Fibroblast of skin of right quadriceps (primary cell): Measurements from ENCODE around the gene XIRP2.

Source experiments
- DNase-seq: peaks from one replicate; pipeline ENCODE4 v3.0.0-alpha.2; 2013

XIRP2 gene, protein sequence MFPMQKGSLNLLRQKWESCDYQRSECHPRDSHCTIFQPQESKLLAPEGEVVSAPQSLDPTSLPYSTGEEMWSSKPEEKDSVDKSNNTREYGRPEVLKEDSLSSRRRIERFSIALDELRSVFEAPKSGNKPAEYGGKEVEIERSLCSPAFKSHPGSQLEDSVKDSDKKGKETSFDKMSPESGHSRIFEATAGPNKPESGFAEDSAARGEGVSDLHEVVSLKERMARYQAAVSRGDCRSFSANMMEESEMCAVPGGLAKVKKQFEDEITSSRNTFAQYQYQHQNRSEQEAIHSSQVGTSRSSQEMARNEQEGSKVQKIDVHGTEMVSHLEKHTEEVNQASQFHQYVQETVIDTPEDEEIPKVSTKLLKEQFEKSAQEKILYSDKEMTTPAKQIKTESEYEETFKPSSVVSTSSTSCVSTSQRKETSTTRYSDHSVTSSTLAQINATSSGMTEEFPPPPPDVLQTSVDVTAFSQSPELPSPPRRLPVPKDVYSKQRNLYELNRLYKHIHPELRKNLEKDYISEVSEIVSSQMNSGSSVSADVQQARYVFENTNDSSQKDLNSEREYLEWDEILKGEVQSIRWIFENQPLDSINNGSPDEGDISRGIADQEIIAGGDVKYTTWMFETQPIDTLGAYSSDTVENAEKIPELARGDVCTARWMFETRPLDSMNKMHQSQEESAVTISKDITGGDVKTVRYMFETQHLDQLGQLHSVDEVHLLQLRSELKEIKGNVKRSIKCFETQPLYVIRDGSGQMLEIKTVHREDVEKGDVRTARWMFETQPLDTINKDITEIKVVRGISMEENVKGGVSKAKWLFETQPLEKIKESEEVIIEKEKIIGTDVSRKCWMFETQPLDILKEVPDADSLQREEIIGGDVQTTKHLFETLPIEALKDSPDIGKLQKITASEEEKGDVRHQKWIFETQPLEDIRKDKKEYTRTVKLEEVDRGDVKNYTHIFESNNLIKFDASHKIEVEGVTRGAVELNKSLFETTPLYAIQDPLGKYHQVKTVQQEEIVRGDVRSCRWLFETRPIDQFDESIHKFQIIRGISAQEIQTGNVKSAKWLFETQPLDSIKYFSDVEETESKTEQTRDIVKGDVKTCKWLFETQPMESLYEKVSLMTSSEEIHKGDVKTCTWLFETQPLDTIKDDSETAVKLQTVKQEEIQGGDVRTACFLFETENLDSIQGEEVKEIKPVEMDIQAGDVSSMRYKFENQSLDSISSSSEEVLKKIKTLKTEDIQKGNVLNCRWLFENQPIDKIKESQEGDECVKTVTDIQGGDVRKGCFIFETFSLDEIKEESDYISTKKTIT (N-terminal part only)

DNA sequence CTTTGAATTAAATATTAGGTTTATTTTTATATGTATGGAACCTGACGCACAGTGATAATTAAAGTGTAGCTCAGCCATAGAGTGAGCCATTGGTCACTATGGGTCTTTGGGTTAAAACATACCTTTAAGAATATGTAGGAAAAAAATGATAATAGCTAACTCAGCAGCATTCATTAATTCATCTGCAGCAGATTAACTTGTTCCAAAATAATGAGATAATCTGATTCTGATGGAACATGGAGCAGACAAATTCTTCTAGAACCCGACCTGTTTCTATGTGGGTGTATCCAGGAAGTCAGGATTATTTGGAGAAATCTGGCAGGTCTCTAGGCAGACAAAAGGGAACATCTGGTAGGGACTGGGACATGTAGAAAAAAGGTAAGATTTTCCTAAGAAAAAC, at the start of gene XIRP2:
TSS of gene XIRP2 (plus strand) at position 301 of the 400 bp plus-strand sequence. CDS start 15,003 bp downstream, outside the sequence.
- DNase-seq: no peak

DNA sequence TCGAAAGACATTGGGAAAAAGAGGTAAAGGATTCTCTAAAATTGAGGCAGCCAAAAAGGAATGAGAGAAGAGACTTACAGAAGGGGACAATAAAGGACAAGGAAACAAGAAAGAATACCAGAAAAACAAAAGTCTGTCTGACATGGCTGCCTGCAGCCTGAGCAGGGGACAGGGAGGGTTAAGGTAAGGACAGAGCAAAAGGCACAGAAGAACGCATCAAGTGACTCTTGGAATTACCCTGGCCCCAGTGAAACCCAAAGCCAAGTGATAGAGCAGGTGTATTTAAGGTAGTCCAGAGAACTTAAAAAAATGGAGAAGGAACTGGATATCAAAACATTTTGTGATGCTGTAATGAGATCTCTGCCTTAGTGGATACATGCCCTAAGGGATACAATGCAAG, 47.1 kb upstream of the XIRP2 start:
- no peak for DNase-seq

DNA sequence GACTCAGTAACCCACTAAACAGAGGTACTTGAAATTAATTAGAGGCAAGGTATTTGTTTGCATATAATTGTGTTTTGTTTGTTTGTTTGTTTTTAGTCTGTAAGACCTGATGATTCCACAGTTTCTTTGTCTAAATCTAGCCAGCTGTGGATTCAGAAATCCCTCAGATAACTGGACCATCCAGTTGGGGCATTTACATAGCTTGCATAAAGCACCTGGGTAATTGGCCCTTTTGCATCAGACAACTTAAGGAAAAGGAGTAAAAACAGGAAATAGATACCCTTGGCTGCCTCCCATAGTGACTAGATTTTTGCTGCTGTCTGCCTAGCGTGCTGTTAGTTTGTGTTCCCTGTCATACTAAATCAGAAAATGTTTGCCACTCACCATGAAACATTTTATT, 46.6 kb upstream of the XIRP2 start:
- DNase-seq: no peak

DNA sequence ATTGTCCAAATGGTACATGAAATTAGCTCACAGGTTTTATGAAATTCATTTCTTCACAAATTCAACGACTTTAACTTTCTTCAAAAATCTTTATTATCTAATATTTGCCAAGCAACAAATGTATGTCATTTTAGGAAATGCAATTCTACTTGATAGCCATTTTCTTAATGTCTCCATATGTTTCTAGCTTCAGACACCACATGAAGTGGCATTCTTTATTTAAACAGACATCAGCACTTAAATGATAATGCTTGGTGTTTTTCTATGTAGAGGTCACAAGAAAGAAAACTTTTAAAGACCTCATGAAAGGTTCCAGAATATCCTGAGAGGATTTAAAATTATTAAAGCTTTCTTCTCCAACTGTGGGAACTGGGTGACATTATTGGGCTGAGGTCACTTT, 44.2 kb upstream of the XIRP2 start:
- no peak for DNase-seq

DNA sequence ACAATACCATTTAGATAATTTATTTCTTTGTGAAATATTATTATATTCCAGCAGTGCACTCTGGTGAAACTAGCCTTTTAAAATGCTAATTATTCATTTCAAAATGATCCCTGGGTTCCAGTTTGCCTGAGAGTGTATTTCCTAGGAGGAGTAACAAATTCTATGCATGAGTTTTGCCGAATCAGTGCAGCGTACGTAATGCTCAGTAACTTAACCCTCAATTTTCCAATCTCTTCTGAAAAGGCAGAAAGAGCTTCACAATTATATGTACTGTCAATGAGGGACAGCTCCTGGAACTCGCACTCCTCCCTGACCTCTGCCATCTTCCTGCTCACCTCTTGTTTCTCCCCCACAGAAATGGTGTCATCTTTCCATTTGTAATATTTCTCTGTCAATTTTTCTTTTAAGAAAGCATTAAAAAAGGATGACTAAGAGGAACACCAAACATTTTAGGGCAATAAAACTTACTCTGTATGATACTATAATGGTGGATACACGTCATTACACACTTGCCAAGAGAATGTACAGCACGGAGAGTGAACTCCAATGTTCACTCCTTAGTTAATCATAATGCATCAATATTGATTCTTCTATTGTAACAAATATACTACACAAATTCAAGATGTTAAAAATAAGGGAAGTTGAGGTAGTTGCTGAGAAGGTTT, 25.7 kb upstream of the XIRP2 start:
- no peak for DNase-seq

DNA sequence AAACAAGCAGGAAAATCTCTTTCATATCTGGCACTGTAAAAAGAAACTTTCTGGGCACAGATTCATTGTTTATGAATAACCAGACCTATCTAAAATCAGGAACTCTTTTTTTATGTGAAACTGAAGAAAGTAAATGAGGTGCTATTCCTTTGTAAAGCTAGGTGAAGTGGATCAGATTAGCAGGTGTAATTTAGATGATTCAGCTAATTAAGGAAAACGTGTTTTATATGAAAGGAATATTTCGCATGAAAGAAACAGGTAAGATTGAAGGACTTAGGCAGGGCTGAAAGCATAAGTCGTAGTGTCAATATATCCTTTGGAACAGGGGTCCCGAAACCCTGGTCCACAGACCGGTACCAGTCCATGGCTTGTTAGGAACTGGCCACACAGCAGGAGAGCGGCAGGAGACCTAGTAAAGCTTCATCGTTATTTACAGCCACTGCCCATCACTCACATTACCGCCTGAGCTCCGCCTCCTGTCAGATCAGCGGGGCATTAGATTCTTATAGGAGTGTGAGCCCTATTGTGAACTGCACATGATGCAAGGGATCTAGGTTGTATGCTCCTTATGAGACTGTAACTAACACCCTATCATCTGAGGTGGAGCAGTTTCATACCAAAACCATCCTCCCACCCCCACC, 20.3 kb upstream of the XIRP2 start:
- DNase-seq: no peak

DNA sequence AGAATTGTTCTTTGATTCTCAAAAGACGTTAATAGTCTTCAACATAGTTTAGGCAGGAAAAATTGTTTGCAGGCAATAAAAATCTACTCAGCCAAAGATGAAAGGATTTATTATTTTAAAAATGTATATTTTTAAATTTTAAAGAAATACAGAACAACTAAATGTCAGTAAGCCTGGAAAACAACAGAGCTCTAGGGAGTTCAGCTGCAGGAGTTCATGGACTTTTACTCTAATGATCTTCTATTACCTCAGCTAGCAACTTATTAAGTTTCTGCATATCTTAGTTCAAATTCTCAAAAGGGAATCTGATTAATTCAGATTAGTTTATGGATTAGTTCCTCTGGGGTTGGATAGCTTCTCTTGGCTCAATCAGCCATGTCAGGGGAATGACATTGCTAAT, 17.9 kb upstream of the XIRP2 start:
- DNase-seq: no peak

DNA sequence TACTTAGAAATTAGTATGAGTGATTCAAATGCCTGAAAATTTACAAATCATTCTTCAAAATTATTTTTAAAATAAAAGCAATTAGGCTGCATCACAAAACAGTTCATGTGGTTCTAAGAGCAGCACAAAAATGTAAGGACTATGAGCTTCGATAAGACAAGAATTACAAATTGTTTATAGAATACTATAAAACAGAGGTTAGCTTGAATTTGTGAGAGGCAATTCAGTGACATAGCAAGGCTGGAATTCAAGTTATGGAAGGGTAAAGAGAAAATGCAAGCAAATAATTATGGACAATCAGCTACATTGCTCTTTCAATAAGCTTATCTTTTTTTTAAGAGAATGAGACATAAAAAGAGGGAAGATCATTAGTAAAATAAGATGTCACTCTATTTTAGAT, 7.1 kb upstream of the XIRP2 start:
- DNase-seq: no peak

DNA sequence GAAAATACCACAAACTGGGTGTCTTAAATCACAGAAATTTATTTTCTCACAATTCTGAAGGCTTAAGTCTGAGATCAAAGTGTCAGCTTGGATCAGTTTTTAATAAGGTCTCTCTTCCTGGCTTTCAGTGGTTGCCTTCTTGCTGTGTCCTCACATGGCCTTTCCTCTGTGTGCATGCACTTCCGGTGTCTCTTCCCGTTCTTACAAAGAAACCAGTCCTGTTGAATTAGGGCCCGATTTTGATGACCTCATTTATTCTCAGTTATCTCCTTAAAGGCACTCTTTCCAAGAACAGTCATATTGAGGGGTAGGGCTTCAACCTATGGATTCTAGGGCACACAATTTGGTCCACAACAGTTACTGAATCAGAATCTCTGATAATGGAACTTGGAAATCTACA, 5.4 kb upstream of the XIRP2 start:
- DNase-seq: no peak

DNA sequence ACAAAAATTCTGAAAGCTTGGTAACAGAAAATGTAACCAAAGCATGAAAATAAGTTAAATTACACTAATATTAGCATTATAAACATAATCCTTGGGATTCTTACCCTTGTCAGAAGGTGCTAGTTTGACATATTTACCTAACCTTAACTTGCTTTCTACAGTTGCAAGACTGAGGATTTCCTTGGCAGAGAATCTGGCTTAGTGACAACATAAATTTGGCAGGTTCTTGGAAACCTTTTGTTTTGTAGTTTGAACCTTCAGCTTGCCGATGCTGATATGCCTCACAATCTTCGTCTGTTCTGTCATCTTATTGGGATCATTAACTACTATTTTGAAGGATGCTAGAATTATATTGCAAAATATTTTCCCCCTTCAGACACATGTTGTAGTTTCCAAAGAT, 3.4 kb downstream of the XIRP2 start:
- DNase-seq: no peak

DNA sequence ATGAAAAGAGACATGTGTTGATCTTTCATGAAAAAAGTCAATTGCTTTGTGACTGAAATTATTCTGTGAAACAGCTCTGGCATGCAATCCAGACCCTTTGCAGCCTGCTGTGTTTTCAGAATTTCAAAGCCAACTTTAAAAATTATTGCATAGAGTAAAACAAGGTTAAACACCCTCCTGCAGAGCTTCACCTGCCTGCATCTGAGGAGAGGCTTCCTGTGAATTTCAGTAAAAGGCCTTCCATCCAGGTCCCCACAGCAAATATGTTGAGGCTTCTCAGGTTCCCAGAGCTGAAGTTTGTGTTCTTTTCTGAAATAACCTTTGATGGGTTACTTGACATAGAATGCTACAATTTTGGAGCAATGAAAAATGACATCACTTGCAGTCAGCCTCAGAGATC, 4.1 kb downstream of the XIRP2 start:
- DNase-seq: no peak

DNA sequence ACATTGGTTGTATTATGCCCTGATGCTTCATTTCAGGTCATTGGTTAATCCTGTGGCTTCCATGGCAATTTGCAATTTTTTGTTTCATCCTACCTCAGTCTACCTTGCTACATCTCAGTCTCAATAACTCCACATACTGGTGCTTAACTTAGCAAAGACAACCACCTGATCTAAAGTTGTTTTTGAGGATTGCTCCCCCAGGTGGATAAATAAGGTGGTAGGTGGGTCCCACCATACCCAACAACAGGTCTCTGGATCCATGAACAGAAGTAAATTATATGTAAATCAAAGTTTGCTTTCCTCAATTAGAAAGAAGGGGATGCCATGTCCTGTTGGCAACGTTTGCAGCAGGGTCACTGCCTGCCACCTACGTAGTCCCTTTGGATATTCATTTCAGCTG, 7.0 kb downstream of the XIRP2 start:
- DNase-seq: no peak

DNA sequence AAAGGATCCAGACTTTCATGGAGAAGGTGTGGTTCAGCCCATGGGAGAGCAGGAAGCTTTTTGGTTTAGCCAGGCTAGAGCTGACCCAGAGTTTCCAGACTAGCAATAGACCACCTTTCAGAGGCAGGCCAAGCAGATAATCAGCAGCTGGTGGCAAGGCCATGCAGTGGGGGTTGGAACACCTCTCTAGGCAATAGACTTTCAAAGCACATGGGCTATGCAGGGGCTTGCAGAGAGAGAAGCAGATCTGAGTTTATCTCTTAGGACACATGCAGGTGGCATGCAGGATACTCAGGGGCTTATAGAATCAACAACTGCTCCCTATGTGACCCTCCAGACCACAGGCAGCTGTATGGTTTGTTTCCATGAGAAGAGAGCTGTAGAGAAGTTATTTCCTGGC, 9.4 kb downstream of the XIRP2 start:
- no peak for DNase-seq

DNA sequence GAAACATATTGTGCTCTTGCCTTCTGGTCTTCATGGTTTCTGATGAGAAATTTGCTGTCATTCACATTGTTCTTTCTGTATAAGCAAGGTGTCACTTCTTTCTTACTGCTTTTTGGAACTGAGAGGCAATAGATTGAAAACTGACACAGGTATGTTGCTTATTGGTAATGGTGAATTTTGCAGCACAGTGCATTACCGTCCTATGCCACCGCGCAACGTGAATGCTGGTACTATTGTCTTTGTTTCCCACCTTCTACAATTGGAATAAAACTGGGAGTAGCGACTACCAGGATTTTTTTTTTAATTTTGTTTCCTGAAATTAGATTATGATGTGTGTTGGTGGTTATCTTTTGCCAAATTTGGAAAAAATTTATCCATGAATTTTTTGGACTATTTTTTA, 11.4 kb downstream of the XIRP2 start:
- no peak for DNase-seq

DNA sequence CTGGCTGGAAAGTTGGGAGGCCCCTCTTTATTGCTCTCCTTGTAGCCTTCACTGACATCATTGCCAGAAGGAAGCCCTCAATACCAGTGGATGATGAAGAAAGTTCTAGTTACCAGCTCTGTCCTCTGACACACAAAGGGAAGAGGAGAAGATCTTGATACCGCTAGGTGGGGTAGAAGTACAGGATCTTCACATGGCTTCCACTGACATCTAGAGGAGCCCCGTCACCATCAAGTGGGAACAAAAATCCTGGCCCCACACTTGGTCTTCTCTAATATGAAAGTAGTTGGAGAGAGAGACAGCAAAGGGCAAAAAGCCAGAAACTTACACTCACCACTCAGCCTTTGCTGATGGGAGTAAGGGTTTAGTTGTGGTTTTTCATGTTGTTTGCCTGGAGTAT, 12.4 kb downstream of the XIRP2 start:
- DNase-seq: no peak

DNA sequence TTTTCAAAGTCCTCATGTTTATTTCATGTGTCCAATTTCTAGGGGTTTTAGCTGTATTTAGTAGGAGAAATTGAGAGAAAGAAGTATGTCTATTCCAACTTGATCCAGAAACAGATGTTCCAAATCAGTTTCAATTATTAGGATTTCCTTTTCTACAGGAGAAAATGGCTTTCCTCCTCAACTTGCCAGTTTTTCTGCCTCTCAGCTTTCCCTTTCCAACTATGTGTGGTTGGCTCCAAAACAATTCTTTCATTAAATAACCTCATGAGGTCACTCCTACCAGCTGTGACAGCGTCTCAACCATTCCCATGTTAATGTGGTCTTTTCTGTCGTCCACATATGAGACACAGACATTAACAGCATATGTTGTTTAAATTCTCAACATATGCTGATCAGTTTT, 13.1 kb downstream of the XIRP2 start:
- no peak for DNase-seq

DNA sequence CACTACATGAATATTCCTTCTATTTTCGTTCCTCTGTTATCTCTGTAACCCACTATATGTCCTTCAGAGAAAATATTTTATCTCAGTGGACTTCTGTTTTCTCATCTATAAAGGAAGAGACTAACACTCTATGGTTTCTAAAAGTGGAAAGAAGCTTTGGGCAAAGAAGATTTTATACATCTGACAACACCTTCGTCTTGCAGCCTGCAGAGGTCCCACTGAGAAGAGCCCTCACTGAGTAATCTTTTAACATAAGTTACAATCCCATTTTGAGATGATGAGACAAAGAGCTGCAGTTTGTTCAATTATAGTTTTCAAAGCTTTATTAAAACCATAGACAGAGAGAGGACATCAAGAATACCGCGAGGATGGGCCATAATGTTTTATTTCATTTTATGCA, 28.7 kb downstream of the XIRP2 start:
- no peak for DNase-seq

DNA sequence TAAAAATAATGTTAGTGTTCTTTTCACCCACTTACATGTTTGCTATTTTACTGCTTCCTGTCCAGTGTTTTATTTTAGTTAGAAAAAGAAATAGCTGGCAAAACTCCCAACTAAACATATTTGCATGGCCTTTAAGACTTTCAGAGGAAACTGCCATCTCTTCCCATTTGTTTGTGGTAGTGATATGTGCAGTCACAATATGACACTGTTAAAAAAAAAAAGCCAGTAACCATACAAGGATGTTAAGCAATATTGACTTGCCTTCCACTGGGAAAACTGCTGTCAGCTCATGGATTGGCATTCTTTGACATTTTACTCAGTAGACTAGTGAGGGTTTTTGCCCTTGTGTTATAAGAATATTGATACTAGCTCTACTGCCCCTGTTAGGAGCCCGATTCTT, 29.1 kb downstream of the XIRP2 start:
- no peak for DNase-seq

DNA sequence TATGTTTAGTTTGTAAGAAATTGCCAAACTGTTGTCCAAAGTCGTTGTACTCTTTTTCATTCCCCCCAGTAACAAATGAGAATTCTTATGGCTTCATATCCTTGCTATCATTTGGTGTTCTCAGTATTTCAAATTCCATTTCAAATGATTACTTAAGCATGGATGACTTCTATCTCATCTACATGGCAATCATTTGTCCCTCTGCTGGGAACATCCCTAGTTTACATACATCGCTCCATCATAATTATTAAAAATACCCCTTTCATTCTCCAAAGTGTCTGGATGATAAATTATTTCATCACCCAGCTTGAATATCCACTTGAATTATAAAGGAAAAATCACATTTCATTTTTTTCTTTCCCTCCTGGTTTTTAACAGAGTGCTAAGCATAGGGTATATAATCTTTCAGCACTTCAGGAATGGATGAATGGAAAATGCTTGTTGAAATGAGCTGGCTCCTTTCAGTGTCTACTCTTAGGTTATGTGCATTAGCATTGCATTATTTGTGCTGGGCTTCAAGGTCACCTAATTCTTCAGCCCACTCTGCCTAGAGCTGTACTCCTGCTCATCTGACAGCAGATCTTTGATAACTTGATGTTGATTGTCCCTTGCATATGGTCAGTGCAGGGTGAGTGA, 33.1 kb downstream of the XIRP2 start:
- no peak for DNase-seq

DNA sequence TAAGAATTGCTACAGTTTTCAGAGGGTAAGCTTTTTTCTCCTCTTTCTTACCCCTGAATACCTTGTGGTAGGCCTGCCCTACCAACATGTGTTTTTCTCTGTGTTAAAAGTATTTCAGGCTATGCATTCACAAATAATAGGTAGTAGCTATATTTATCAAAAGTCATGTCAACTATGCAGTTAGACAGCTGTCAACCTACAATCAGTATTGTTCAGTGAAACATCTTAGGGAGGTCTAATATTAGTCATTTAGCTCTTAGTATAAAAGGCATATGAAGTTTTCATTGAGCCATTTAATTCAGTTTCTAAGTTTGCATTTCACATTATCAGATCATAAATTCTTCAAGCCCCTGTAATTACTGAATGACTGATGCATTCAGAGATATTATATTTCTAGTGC, 36.7 kb downstream of the XIRP2 start:
- no peak for DNase-seq

DNA sequence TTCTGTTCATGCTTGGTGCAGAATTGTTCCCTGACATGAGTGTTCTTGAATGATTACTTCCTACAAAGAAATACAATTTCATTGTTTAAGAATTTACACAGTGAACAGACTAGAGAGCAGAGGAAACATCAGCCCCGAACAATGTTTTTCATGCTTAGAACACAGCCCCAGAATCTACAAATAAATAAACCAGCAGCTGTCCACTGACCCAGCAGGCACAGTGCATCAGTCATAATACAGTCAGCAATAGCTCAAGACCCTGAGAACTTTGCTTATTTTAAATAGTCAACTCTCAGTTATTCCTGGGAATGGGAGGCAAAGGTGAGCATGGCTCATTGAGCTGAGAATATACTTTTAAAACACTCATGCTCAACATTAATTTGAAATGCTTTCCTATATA, 38.4 kb downstream of the XIRP2 start:
- no peak for DNase-seq

DNA sequence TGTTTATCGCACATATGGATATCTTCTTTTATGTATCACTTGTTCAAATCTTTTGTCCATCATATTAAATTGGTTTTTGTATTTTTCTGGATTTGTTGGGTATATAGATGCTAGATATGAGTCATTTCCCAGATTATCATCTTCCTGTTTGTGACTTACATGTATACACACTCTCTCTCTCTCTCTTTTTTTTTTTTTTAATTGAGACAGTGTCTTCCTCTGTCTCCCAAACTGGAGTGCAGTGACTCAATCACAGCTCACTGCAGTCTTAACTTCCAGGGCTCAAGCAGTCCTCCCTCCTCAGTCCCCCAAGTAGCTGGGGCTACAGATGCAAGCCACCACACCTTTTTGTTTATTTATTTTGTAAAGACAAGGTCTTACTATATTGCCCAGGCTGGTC, 43.8 kb downstream of the XIRP2 start:
- no peak for DNase-seq
